ENCODE results near the gene CD44.
"Not testable (repeated sequence)": the region's sequence is repeated elsewhere in the genome, so short reads cannot be mapped to it uniquely, and the experiment has no call there.

Gene CD44

DNA sequence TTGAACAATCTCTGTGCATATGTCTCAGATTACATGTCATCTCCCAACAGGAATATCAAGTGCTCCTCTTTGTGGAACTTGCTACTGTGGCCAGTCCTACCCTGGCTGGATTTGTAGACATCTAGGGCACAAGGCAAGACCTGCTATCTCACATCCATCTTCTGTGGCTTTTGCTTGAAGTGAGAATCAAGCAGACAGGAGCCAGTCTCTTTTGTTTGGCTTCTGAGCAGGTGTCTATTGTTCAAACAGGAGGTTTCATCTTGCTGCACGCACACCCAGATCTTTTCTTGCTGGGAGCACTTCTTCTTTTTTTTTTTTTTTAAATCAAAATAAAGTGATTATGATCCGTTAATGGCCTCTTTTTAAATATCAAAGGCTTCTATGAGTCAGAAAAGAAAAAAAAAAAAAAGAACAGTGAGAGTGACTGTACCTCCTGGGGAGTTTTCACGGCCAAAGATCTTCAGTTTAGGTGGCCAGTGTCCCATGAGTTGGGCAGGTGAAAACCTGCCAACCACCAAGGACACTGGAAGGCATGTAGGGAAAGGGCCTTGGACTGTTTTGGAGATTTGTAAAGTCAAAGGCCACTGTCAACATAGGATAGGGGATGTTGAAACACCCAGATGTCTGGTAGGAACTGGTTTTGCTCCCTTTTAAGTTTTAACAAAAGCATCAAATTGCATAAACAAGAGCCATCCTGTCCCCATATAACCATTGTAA is 78.1 kb downstream of the CD44 start:
- DNase-seq, result no peak

DNA sequence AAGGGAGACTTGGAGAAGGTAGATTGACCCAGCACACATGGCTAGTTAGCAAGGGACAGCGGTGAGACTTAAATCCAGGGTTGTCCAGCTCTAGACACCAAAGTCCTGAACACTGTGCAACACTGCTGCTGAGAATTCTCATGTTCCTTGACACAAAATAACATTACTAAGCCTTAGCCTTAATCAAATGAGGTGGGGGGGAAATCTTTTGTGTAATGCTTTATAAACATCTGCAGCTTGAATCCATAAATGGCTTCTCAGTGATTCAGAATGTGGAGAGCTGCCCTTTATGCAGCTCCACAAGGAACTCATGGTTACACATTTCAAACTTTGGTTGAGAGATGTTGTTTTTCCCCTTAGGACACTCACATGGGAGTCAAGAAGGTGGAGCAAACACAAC is 80.0 kb downstream of the CD44 start:
- no peak for DNase-seq

DNA sequence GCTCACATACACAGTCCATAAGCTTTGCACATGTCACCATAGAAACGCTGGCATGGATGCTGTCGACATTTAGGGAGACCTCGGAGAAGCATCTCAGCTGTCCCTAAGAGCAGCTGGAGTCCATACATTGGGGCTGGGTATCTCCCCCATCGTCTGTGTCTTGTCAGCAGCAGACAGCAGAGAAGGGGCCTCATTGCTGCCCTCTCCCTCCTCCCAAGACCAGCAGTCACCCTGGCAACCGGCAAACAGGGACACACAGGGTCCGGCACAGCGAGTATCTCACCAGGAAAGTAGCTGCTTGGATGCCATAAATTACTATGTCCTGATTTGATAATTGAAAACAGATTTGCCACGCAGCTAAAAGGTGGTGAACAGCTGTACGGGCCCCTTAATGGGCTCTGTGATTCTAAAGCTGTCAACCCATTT is 84.4 kb downstream of the CD44 start:
- peak; percentile 87 to 98 for DNase-seq

DNA sequence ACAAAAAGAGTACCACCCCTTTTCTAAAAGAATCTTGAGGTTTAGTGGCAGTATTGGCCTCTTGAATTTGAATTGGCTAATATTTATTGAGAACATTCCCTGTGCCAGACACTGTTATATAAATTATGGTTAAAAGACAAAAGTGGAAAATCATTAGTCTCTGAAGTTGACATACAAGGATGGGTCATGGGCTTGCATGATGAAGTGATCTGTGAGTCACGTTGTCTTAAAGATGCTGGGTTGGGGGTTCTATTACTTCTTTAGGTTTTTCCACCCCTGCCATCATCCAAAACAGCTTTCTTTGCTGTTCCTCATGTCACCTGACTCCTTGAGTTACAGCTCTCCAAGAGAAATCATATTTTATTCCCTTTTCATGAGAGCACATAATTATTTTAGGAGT is 85.0 kb downstream of the CD44 start:
- DNase-seq, result no peak

DNA sequence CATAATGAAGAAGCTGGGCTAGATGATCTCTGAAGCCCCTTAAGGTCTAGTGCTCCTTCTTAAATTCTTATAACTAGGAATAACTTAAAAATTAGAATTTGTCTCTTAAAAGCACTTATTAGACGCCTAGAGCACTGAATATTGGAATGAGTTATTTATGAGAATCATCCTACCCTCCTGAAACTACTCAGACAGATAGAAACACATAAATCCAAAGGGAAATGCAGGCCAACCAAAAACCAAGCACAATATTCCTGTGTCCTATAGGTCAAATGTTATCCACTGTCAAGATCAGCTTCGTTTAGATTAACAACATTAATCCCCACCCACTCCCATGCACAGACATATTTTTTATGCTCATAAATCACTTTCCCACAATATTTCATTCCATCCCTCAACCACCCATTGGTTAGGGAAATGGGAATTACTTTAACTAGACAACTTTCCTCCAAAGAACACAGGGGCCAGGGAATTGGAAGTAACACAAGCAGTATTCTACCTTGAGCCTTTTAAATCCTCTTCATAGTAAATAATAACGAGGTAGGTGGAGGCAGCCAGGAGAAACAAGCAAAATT is 87.1 kb downstream of the CD44 start:
- DNase-seq, result no peak

DNA sequence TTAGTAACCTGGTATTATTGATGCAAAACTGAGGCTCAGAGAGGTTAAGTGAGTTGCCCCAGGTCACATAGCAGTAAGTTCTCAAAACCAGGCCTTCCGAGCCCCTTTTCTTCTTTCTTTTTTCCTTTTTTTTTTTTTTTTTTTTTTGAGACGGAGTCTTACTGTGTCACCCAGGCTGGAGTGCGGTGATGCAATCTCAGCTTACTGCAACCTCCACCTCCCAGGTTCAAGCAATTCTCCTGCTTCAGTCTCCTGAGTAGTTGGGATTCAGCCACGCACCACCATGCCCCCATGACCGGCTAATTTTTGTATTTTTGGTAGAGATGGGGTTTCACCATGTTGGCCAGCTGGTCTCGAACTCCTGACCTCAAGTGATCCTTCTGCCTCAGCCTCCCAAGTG is 87.8 kb downstream of the CD44 start:
- DNase-seq, result not testable (repeated sequence)

DNA sequence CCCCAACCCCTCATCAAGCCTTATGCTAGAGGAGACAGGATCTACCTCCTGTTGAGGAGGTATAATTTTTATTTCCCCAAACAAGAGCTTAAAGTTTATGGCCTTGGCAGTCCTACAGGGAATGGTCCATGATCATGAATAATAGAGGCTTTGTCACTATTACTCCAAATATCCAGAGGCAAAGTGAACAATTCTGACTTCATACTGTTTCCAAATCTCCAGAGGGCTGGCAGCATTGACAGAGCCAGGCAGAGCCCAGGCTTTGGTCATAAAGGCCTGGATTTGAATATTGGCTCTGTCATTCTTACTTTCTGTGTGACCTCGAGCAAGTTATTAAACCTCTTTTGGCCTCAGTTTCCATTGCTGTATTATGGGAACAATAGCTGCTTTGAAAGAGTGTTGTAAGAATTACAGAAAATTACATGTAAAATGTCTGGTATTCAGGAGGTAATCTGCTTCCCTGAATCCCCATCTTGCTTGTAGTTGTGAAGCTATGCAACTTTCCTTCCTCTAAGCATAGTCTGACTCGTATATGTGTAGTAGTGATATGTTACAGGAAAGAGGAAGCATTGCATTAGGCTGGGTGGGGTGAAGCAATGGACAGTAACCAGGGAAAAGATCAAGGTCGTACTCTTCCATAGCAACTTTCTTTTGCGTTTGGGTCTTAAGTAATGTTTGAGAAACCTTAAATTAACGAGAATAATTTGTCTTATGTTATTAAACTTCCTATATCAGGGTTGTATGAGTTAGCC is 88.8 kb downstream of the CD44 start:
- DNase-seq, result peak in 1 of 2 experiments; percentile 46

DNA sequence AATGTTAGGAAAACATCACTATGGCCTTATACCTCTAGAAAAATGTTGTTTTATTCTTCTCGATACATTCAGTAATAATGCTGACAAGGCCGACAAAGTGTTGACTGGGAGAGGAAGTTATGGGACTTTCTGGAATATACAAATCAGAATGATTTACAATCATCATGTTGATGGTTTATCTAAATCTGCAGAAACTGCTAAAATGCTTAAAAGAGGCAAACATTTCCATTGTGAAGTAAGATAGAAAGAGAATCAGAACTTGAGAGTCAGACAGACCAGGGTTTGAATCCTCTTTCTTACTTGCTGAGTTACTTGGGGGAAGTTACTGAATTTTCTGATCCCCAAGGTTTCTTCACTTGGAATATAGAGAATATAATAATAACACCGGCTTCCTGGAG is 89.4 kb downstream of the CD44 start:
- no peak for DNase-seq

DNA sequence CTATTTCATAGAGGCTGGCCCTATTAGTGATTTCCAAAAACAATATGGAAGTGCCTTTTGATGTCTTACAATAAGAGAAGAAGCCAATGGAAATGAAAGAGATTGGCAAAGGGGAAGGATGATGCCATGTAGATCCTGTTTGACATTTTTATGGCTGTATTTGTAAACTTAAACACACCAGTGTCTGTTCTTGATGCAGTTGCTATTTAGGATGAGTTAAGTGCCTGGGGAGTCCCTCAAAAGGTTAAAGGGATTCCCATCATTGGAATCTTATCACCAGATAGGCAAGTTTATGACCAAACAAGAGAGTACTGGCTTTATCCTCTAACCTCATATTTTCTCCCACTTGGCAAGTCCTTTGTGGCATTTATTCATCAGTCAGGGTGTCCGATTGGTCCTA is 91.4 kb downstream of the CD44 start:
- DNase-seq, result no peak

DNA sequence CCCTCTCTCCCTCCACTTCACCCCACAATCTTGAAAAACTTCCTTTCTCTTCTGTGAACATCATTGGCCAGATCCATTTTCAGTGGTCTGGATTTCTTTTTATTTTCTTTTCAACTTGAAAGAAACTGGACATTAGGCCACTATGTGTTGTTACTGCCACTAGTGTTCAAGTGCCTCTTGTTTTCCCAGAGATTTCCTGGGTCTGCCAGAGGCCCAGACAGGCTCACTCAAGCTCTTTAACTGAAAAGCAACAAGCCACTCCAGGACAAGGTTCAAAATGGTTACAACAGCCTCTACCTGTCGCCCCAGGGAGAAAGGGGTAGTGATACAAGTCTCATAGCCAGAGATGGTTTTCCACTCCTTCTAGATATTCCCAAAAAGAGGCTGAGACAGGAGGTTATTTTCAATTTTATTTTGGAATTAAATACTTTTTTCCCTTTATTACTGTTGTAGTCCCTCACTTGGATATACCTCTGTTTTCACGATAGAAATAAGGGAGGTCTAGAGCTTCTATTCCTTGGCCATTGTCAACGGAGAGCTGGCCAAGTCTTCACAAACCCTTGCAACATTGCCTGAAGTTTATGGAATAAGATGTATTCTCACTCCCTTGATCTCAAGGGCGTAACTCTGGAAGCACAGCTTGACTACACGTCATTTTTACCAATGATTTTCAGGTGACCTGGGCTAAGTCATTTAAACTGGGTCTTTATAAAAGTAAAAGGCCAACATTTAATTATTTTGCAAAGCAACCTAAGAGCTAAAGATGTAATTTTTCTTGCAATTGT is 92.3 kb downstream of the CD44 start:
- DNase-seq, result no peak

DNA sequence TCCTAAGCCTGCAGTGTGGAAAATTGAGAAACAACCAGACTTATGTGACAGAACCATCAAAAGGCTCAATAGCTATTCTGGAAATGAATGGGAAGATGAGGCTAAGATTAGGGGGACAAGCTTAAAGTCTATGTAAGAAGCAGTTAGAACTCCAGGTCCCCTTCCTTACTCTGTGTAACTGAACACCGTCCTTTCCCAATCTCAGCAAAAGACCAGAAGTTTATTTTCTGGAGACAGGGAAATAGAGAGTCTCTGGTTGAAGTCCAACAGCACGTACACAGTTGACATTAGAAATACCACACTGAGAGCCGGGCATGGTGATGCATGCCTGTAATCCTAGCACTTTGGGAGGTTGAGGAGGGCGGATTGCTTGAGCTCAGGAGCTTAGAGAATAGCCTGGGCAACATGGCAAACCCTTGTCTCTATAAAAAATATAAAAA is 93.9 kb downstream of the CD44 start:
- DNase-seq, result no peak

DNA sequence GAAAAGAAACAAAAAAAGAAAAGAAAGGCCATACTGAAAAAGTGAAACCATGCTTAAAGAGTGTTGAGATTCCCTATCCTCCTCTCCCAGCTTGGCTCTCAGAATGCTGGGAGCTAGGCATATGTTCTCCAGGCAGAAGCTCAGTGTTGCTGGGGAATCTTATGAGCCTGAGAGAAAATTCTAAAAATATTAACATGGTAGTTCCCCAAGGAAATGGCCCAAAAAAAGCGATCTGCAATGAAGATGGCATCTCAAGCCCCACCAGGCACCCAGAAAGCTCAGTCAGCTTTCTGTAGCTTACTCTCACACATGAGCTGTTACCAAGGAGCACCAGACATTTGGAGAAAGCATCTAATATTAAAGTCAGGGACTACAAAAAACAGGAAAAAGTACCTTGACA is 94.5 kb downstream of the CD44 start:
- no peak for DNase-seq

DNA sequence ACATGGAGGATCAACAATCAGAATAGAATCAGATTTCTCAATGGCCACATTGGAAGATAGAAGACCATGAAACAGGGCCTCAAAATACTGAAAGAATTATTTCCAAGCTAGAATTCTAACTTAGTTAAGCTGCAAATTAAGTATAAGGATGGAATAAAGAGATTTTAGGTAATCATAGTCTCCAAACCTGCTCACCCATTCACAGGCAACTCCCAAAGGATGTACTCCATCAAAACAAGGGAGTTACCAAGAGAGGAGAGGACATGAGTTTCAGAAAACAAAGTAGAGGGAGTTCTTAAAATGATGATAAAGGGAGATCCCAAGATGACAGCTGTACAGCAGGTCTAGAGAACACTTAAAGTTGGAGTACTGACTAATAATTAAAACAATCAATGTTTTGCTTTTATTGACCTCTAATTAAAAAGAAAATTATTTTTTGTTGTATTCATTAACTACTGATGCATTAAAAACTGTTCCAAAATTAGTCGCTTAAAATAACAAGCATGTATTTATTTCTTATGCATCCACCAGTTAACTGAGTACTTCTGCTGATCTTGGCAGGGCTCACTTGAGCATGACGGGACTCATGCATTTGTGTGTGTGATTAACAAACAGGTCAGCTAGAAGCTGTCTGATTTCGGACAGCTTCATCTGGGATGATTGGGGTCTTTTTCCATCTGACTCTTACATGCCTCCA is 95.6 kb downstream of the CD44 start:
- no peak for DNase-seq

DNA sequence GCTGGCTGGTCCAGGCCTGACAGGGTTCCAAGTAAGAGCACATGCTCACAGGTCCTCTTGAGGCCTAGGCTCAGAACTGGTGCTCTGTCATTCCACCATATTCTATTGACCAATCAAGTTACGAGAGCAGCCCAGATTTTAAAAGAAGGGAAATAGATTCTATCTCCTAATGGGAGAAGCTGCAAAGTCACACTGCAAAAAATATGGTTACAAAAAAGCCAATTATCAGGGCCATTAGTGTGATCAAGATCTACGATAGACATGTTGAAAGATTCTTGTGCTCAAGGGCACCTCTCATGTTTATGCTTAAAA is 96.1 kb downstream of the CD44 start:
- DNase-seq, result no peak

DNA sequence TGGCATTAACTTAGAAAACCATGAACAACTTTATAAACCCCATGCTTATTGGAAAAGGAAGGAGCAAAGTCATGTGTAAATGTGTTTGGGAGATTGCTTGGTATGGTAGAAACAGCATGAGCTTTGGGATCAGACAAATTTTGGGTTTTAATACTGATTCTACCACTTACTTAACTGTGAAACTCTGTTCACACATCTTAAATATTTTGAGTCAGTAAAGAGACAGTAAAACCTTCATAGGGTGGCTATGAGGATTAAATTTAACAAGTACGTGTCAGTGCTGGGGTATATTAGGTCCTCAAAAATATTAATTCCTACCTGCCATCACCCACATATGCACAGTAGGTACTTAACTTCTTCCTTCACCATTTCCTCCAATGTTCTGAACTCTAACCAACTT is 96.5 kb downstream of the CD44 start:
- DNase-seq, result no peak

DNA sequence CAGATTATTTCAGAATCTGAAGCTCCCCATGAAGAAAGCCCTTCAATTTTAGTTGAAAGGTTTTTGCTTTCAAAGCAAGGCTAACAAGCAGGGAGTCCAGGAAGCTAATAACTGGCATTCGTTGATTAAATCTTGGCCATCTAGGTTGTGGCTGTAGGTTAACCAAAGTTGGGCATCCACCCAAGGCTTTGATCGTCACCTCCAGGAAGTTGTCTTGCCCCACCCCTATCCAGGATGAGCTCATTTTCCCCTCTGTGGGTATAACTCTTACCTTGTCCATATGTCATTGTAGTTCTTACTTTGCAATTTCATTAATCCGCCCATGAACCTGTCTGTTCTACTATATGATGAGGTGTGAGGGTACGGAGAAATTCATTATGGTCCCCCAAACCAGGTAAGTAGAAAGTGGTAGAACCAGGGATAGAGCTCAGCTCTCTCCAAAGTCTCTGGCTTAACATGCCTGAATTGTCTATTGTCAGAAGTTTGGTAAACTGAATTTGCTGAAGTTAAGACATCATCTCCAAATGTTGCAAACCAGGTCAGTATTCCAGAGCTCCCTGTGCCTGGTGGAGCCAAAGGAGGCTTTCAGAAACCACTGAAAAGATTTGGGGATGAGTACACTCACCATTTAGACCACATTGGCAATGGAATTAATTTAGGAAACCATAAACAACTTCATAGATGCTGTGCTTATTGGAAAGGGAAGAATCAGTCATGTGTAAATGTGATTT is 97.1 kb downstream of the CD44 start:
- no peak for DNase-seq

DNA sequence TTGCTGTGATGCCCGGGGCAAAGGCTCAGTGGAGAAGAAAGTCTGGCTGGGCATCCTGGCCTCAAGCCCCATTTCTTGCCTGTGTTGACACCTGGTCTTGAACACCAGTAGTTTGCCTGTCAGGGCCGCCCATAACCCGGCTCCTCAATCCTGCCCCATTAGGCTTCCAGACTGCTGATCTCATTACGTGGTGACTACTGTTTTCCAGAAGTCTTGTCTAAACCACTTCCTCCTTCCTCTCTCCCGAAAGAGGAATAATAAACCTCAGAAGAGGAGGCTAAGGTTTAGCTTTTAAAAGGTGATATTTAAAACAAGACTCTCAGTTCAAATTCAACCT is 97.7 kb downstream of the CD44 start:
- DNase-seq, result no peak

DNA sequence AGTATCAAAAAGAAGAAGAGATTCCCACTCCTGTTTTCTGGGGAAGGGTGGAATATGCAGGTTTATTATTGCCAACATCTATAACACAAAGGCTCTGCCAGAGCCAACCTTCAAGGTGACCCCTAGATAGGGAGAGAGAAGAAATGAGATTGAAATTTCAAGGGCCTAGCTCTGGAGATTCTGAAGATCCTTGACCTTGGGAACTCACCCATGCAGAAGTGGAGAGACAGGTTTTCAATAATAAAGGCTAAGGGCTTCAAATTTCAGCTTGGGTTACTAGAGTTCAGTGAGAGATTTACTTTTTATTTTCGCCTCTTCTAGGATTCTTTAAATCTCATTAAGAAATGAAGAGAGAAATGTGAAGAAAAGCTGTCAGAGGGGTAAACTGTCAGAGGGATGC is 98.4 kb downstream of the CD44 start:
- DNase-seq, result no peak

DNA sequence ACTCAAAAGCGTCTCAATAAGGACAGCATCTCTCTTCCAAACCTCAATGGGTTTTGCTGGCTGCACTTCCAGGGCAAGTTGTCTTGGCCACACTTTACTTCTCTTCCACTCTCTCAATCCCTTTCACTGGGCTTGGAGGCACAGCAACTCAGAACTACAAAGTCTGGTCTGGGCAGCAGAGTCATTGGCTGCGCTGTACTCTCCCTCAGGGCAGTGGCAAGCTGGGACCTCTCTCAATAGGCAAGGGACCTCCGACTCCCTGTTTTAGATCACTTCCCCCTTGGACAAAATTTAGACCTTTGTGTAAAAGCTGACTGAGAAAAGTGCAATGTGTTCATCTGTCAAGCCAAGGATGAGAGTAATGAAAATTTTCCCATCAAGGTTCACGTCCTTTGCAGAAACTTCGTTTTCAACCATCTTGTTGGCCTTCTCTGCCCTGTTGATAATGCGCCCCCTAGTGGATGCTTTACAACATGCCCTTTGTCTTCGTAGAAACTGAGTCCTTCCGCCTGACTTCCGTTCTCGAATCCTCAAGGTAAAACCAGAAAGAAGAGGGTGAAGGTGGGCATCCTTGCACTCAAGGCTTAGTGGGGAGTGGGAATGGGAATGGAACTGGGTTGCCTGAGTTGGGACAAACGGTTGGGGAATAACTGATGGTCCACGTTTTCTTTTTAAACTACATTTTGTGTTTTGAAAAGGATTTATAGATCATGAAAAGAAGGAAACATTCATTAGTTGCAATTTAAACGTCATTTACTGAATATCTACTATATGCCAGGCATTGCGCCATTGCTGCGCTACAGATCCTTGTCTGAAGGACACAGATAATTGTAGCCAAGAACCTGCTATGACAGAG is 99.1 kb downstream of the CD44 start:
- DNase-seq, result peak; percentile 73 to 75

DNA sequence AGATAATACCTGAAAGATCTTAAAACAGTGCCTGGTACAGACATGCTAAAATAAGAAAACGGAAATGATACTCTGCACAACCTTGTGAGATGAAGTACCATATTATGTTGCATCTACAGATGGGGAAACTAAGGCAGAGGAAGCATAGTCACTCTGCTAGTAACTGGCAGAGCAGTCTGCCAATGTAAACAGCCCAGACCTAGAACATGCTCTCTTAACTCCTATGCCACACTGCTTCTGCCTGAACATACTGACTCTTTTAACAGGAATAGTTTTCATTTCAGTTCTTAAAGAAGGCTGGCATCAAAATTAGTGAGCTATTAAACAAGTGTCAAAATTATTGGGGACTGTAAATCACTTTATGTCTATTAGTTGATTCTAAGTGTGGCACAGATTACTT is 99.9 kb downstream of the CD44 start:
- no peak for DNase-seq

DNA sequence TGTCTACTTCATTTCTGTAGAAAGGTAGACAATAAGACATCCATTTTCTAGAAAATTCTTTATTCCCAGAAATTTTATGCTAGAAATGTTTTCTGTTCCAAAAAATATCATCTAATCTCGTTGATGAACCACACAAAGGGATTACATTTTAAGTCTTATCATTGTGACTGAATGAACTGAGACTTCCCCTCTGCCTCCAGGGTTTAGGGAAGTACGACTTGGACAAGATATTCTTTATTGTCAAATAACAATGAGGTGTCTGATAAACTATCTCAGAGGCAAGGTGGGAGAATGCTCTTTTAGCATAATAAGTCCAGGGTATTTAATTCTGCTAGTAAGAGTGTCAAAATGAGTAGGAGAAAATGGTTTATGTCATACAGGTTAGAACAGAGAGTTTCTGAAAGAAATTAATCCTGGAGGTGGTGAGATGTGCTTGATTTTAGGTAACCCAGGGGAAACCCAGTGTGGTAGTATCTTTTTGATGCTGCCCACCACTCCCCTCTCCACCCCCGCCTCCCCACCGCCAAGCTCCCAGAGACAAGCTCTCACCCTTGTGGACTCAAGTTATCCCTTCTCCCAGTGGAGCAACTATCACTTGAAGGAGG is 100.6 kb downstream of the CD44 start:
- DNase-seq, result no peak
